Osteocyte (in vitro differentiated cells): ENCODE measurements around the gene TOGARAM1. TPM values are rescaled to one million over a fixed set of nuclear protein-coding genes. Genes with fewer than 3 reads are reported as not detected.
A peak's percentile ranks its signal among the peaks of the same experiment; 100 is the strongest.

Source experiments
- DNase-seq: peaks from one replicate; pipeline ENCODE4 v3.0.0; 2021; ENCODE audit warnings: mixed read lengths; ENCODE audit not compliant: unreplicated experiment; ENCODE audit errors: extremely low spot score
- H3K27ac Mint-ChIP-seq: one replicate; pipeline ENCODE4 v1.8.0; 2021; ENCODE audit warnings: mild to moderate bottlenecking, mixed read lengths; ENCODE audit not compliant: unreplicated experiment
- H3K27me3 Mint-ChIP-seq: one replicate; pipeline ENCODE4 v1.8.0; 2021; ENCODE audit warnings: mixed read lengths; ENCODE audit not compliant: unreplicated experiment
- H3K36me3 Mint-ChIP-seq: one replicate; pipeline ENCODE4 v1.8.0; 2021; ENCODE audit warnings: mixed read lengths; ENCODE audit not compliant: unreplicated experiment
- H3K4me1 Mint-ChIP-seq: one replicate; pipeline ENCODE4 v1.8.0; 2021; ENCODE audit warnings: mixed read lengths; ENCODE audit not compliant: unreplicated experiment
- H3K4me3 Mint-ChIP-seq: one replicate; pipeline ENCODE4 v1.8.0; 2021; ENCODE audit warnings: mild to moderate bottlenecking, moderate library complexity, mixed read lengths; ENCODE audit not compliant: unreplicated experiment
- H3K9me3 Mint-ChIP-seq: one replicate; pipeline ENCODE4 v1.8.0; 2021; ENCODE audit warnings: mixed read lengths; ENCODE audit not compliant: unreplicated experiment
- total RNA-seq: library from RNA; stranded (reverse); gene quantifications from 2 replicates; pipeline ENCODE4 v1.2.1, GENCODE V29; 2021
- TF ChIP-seq, protein P1 (sequence below): fragments of 200-600 bp; sonication (generic); IDR thresholded peaks from 2 replicates; pipeline ENCODE4 v1.5.0; 2021; ENCODE audit warnings: antibody characterized with exemption, mild to moderate bottlenecking, moderate library complexity

TOGARAM1 gene
- total RNA-seq, 1 donor from 2014 or later, result 20.7 TPM

DNA sequence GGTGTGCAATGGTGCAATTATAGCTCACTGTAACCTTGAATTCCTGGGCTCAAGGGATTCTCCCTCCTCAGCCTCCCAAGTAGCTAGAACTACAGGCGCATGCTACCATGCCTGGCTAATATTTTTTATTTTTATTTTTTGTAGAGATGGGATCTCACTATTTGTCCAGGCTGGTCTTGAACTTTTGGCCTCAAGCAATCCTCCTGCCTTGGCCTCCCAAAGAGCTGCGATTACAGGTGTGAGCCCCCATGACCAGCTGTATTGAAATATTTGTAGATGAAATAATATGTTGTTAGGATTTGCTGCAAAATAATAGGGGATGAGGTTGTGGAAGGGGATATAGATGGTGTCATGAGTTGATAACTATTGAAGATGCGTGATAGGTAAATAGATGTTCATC lies 5.1 kb upstream of the TOGARAM1 start:
- Mint-ChIP-seq H3K4me1 (peaks cover 26% of the 10 kb centered on the region), H3K4me3 (no peak overlapping the region), H3K27ac (no peak overlapping the region), H3K27me3 (no peaks in the 10 kb centered on the region), H3K36me3 (peaks cover 3% of the 10 kb centered on the region), H3K9me3 (no peaks in the 10 kb centered on the region)
- no peak for DNase-seq
- TF ChIP-seq, protein P1, sequence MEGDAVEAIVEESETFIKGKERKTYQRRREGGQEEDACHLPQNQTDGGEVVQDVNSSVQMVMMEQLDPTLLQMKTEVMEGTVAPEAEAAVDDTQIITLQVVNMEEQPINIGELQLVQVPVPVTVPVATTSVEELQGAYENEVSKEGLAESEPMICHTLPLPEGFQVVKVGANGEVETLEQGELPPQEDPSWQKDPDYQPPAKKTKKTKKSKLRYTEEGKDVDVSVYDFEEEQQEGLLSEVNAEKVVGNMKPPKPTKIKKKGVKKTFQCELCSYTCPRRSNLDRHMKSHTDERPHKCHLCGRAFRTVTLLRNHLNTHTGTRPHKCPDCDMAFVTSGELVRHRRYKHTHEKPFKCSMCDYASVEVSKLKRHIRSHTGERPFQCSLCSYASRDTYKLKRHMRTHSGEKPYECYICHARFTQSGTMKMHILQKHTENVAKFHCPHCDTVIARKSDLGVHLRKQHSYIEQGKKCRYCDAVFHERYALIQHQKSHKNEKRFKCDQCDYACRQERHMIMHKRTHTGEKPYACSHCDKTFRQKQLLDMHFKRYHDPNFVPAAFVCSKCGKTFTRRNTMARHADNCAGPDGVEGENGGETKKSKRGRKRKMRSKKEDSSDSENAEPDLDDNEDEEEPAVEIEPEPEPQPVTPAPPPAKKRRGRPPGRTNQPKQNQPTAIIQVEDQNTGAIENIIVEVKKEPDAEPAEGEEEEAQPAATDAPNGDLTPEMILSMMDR, result no peak

DNA sequence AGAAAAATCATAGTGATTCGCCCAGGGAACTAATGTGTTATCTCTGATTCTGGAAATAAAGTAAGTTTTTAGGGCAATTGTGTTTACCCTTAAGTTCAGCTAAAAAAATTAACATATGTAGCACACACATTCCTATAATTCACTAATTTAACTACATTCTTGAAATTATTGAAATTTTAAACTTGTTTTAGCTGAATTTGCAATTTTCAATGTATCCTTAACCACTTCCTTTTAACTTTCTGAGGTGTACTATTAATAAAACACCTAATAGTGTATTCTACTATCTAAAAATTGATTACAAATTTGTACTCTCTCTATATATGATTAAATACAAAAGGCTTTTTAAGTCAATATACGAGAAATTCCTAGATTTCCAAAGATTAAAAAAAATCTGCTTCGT lies 2.5 kb upstream of the TOGARAM1 start:
- peaks cover 40% of the 10 kb centered on the region for H3K4me1 Mint-ChIP-seq
- H3K36me3 Mint-ChIP-seq, result no peaks in the 10 kb centered on the region
- no peak for DNase-seq
- peak overlapping the region; percentile 60 for H3K27ac Mint-ChIP-seq
- no peaks in the 10 kb centered on the region for H3K9me3 Mint-ChIP-seq
- no peaks in the 10 kb centered on the region for H3K27me3 Mint-ChIP-seq
- no peak overlapping the region for H3K4me3 Mint-ChIP-seq
- TF ChIP-seq, protein P1, result no peak

- DNase-seq, result no peak
- Mint-ChIP-seq H3K4me3 (no peak overlapping the region), H3K27ac (peak overlapping the region; percentile 60), H3K4me1 (peaks cover 45% of the 10 kb centered on the region), H3K9me3 (no peaks in the 10 kb centered on the region), H3K36me3 (no peaks in the 10 kb centered on the region), H3K27me3 (no peaks in the 10 kb centered on the region)
- TF ChIP-seq, protein P1, result no peak
Measured at GRCh38 chr14:44960146-44960545, 1.8 kb upstream of the TOGARAM1 start.

DNA sequence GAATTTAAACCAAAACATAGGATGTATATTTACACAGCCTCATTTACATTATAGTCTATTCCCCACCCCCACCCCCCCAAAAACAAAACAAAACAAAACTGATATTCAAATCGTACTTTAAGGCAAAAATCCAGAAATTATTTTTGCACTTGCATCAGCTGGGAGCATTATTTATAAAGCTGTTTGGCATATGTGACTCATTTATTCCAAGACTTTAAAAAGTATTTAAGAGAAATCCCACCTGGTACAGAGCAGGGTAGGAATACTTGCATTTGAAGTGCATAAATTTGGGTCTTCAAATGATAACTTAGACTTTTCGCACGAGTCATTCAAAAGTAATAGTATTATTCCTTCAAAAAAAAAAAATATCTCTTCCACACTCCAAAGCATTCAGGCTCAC lies 1.3 kb upstream of the TOGARAM1 start:
- Mint-ChIP-seq H3K27ac (peak overlapping the region; percentile 60), H3K9me3 (no peaks in the 10 kb centered on the region), H3K4me3 (no peak overlapping the region), H3K4me1 (peaks cover 49% of the 10 kb centered on the region), H3K36me3 (no peaks in the 10 kb centered on the region), H3K27me3 (no peaks in the 10 kb centered on the region)
- TF ChIP-seq, protein P1, result no peak
- DNase-seq, result no peak

- H3K9me3 Mint-ChIP-seq, result no peaks in the 10 kb centered on the region
- DNase-seq, result no peak
- H3K27ac Mint-ChIP-seq, result no peak overlapping the region
- TF ChIP-seq, protein P1, result no peak
- H3K36me3 Mint-ChIP-seq, result no peaks in the 10 kb centered on the region
- no peaks in the 10 kb centered on the region for H3K27me3 Mint-ChIP-seq
- no peak overlapping the region for H3K4me3 Mint-ChIP-seq
- H3K4me1 Mint-ChIP-seq, result peaks cover 52% of the 10 kb centered on the region
Measured at GRCh38 chr14:44961151-44961553, 838 bp upstream of the TOGARAM1 start.
